K562 (cell line): ENCODE measurements around the gene TGFB2. TPM values are rescaled to one million over a fixed set of nuclear protein-coding genes. Genes with fewer than 3 reads are reported as not detected.

Experiments
- ASH1L ChIP-seq: fragments of 450-650 bp; IDR thresholded peaks from 2 replicates; pipeline ENCODE4 v1.6.1; 2018; ENCODE audit warnings: borderline replicate concordance, mild to moderate bottlenecking, low read depth; ENCODE audit not compliant: partially characterized antibody
- BACH1 ChIP-seq: fragments of 200-800 bp; sonication (Bioruptor generic); IDR thresholded peaks from 2 replicates; pipeline ENCODE4 v1.6.1; 2016; ENCODE audit warnings: missing genetic modification characterization, missing compliant biosample characterization
- CBFB ChIP-seq: sonication (generic); formaldehyde crosslinking; IDR thresholded peaks from 2 replicates; pipeline ENCODE4 v1.4.0; 2020; ENCODE audit warnings: mild to moderate bottlenecking, missing genetic modification reagents
- COPS2 ChIP-seq: fragments of 450-650 bp; conservative IDR thresholded peaks from 2 replicates; pipeline ENCODE4 v1.6.1; 2016; ENCODE audit warnings: mild to moderate bottlenecking, moderate library complexity
- FOXM1 ChIP-seq, 2 experiments: fragments of 450-650 bp in 1 of 2; sonication (generic) in 1 of 2; formaldehyde crosslinking in 1 of 2; IDR thresholded peaks; 2 replicates each; pipeline versions ENCODE4 v1.6.1 to v1.9.0; 2017 to 2022; ENCODE audit warnings: low read depth in 2 of 2, mild to moderate bottlenecking in 2 of 2, missing genetic modification reagents in 1 of 2, moderate library complexity in 1 of 2
- POLR2H ChIP-seq: IDR thresholded peaks from 2 replicates; pipeline ENCODE4 v1.6.1; 2016; ENCODE audit warnings: missing genetic modification characterization, low read depth, mild to moderate bottlenecking, control low read depth, missing compliant biosample characterization, moderate library complexity
- SAP30 ChIP-seq: fragments of 200-600 bp; sonication (generic); IDR thresholded peaks from 2 replicates; pipeline ENCODE4 v1.6.1; 2012; ENCODE audit warnings: borderline replicate concordance, low read depth, mild to moderate bottlenecking, moderate library complexity, low read length, control low read depth, inconsistent platforms; ENCODE audit not compliant: insufficient read depth, poor library complexity, severe bottlenecking
- SMARCB1 ChIP-seq: IDR thresholded peaks from 2 replicates; pipeline ENCODE4 v1.6.1; 2011; ENCODE audit warnings: improper control_type of control experiment, low read depth; ENCODE audit not compliant: insufficient read length
- XRCC4 ChIP-seq: IDR thresholded peaks from one replicate; pipeline ENCODE4 v1.6.1; 2011; ENCODE audit not compliant: insufficient read depth, insufficient read length; ENCODE audit errors: extremely low read depth
- ZNF583 ChIP-seq: fragments of 250-450 bp; sonication (Bioruptor Pico); IDR thresholded peaks from 2 replicates; pipeline ENCODE4 v1.4.0; 2020
- ZNF764 ChIP-seq: fragments of 250-450 bp; sonication (Bioruptor Pico); IDR thresholded peaks from 2 replicates; pipeline ENCODE4 v1.4.0; 2020; ENCODE audit warnings: low read depth, mild to moderate bottlenecking, moderate library complexity
- ZNF77 ChIP-seq: fragments of 250-450 bp; sonication (Bioruptor Pico); IDR thresholded peaks from 2 replicates; pipeline ENCODE4 v1.5.0; 2020
- polyA plus RNA-seq, 8 experiments: library from polyadenylated mRNA; depleted of rRNA in 4 of 8; stranded (reverse) in 5 of 8; unstranded in 3 of 8; fragments of >200 nt; fragmentation: Nextera tagmentation in 2 of 8; fragmentation: Illumina TruSeq in 1 of 8; extraction: Ambion mirVana in 2 of 8; extraction: Trizol in 1 of 8; gene quantifications; 2 replicates each; pipeline versions ENCODE4 v1.2.1 to v1.2.3, GENCODE V29; 2011 to 2014; ENCODE audit warnings: inconsistent platforms in 1 of 8, missing spikeins in 1 of 8
- total RNA-seq, 7 experiments: library from RNA; depleted of rRNA in 6 of 7; stranded (reverse); fragments of >200 nt in 6 of 7; fragmentation: Illumina TruSeq in 2 of 7; extraction: Trizol in 2 of 7; gene quantifications; 2 replicates each; pipeline versions ENCODE4 v1.2.1 to v1.2.3, GENCODE V29; 2011 to 2021; ENCODE audit warnings: low replicate concordance in 1 of 7
- TF ChIP-seq, protein P1 (sequence below), 2 experiments: IDR thresholded peaks; 2 replicates each; pipeline ENCODE4 v1.6.1; 2011; ENCODE audit warnings: borderline replicate concordance in 1 of 2, control low read depth in 1 of 2, low read depth in 1 of 2, low read length in 1 of 2, mild to moderate bottlenecking in 1 of 2, mixed read lengths in 1 of 2, moderate library complexity in 1 of 2; ENCODE audit not compliant: insufficient read depth in 1 of 2, insufficient read length in 1 of 2, poor library complexity in 1 of 2, severe bottlenecking in 1 of 2; ENCODE audit errors: extremely low read depth in 1 of 2
- TF ChIP-seq, protein P2 (sequence below): fragments of 450-650 bp; IDR thresholded peaks from 2 replicates; pipeline ENCODE4 v1.6.1; 2018; ENCODE audit not compliant: partially characterized antibody
- TF ChIP-seq, protein P3 (sequence below): fragments of 450-650 bp; formaldehyde crosslinking; conservative IDR thresholded peaks from 2 replicates; pipeline ENCODE4 v1.4.0; 2022; ENCODE audit warnings: mild to moderate bottlenecking, missing genetic modification characterization
- TF ChIP-seq, protein P4 (sequence below), 2 experiments: fragments of 450-650 bp in 1 of 2; sonication (generic) in 1 of 2; formaldehyde crosslinking in 1 of 2; IDR thresholded peaks in 1 of 2; conservative IDR thresholded peaks in 1 of 2; 2 replicates each; pipeline versions ENCODE4 v1.6.1 to v1.8.1; 2016 to 2023; ENCODE audit warnings: mild to moderate bottlenecking in 2 of 2, moderate library complexity in 2 of 2, inconsistent platforms in 1 of 2, missing genetic modification reagents in 1 of 2
- TF ChIP-seq, protein P5 (sequence below): sonication (generic); formaldehyde crosslinking; IDR thresholded peaks from 2 replicates; pipeline ENCODE4 v1.8.0; 2022; ENCODE audit warnings: missing genetic modification reagents, mild to moderate bottlenecking, borderline replicate concordance

Gene TGFB2
- total and polyA plus RNA-seq, 9 of the 15 experiments (the other 6 are each of a cell fraction or from before 2014, with no cell fraction given) = 0.03 to 0.41 (median 0.11) TPM; not detected in 3

DNA sequence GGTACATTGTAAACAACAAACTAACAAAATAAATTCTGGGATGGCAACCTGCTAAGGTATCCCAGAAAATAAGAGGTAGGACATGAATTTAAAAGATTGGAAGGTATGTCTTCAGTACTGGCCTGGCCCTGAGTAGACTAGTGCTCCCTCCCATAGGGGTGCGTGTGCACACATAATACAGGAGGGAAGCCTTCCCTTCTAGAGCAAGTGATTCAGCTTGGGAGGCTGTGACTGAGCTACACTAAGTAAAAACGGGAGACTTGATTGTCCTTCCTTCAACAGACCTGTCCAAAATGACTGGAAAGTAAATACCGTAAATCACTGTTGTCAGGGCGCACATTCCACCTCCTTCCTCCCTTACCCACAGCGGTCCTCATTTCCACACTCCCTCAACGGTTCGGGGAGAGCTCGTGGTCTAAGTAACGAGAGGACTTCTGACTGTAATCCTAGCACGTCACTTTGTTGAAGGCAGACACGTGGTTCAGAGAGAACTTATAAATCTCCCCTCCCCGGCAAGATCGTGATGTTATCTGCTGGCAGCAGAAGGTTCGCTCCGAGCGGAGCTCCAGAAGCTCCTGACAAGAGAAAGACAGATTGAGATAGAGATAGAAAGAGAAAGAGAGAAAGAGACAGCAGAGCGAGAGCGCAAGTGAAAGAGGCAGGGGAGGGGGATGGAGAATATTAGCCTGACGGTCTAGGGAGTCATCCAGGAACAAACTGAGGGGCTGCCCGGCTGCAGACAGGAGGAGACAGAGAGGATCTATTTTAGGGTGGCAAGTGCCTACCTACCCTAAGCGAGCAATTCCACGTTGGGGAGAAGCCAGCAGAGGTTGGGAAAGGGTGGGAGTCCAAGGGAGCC is at the start of gene TGFB2 (continued):
- TF ChIP-seq SAP30 (no peak), ZNF764 (CRISPR knock-in tag) (no peak), ZNF583 (CRISPR knock-in tag) (no peak), SMARCB1 (no peak), CBFB (CRISPR knock-in tag) (no peak), POLR2H (no peak), ZNF77 (CRISPR knock-in tag) (no peak), ASH1L (no peak), FOXM1 (IDR thresholded peaks at IDR 0.05; ENCODE audit: low read depth) (peak; percentile 45; the same call in 1 of the 2 replicates), FOXM1 (CRISPR knock-in tag; IDR thresholded peaks at IDR 0.05; ENCODE audit: low read depth) (no peak), XRCC4 (no peak), BACH1 (tag) (no peak; the same call in 1 of the 2 replicates), COPS2 (no peak)
- TF ChIP-seq, protein P1, sequence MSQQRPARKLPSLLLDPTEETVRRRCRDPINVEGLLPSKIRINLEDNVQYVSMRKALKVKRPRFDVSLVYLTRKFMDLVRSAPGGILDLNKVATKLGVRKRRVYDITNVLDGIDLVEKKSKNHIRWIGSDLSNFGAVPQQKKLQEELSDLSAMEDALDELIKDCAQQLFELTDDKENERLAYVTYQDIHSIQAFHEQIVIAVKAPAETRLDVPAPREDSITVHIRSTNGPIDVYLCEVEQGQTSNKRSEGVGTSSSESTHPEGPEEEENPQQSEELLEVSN (IDR thresholded peaks at IDR 0.05; ENCODE audit: borderline replicate concordance in 1 of 2, extremely low read depth in 1 of 2, insufficient read depth in 1 of 2, insufficient read length in 1 of 2, low read depth in 1 of 2, low read length in 1 of 2, poor library complexity in 1 of 2, severe bottlenecking in 1 of 2) = peak; percentile 54 to 71
- TF ChIP-seq, protein P2, sequence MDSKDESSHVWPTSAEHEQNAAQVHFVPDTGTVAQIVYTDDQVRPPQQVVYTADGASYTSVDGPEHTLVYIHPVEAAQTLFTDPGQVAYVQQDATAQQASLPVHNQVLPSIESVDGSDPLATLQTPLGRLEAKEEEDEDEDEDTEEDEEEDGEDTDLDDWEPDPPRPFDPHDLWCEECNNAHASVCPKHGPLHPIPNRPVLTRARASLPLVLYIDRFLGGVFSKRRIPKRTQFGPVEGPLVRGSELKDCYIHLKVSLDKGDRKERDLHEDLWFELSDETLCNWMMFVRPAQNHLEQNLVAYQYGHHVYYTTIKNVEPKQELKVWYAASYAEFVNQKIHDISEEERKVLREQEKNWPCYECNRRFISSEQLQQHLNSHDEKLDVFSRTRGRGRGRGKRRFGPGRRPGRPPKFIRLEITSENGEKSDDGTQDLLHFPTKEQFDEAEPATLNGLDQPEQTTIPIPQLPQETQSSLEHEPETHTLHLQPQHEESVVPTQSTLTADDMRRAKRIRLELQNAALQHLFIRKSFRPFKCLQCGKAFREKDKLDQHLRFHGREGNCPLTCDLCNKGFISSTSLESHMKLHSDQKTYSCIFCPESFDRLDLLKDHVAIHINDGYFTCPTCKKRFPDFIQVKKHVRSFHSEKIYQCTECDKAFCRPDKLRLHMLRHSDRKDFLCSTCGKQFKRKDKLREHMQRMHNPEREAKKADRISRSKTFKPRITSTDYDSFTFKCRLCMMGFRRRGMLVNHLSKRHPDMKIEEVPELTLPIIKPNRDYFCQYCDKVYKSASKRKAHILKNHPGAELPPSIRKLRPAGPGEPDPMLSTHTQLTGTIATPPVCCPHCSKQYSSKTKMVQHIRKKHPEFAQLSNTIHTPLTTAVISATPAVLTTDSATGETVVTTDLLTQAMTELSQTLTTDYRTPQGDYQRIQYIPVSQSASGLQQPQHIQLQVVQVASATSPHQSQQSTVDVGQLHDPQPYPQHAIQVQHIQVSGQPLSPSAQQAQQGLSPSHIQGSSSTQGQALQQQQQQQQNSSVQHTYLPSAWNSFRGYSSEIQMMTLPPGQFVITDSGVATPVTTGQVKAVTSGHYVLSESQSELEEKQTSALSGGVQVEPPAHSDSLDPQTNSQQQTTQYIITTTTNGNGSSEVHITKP = no peak
- TF ChIP-seq, protein P3, sequence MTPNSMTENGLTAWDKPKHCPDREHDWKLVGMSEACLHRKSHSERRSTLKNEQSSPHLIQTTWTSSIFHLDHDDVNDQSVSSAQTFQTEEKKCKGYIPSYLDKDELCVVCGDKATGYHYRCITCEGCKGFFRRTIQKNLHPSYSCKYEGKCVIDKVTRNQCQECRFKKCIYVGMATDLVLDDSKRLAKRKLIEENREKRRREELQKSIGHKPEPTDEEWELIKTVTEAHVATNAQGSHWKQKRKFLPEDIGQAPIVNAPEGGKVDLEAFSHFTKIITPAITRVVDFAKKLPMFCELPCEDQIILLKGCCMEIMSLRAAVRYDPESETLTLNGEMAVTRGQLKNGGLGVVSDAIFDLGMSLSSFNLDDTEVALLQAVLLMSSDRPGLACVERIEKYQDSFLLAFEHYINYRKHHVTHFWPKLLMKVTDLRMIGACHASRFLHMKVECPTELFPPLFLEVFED (CRISPR knock-in tag) = no peak
- TF ChIP-seq, protein P4, sequence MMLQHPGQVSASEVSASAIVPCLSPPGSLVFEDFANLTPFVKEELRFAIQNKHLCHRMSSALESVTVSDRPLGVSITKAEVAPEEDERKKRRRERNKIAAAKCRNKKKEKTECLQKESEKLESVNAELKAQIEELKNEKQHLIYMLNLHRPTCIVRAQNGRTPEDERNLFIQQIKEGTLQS (IDR thresholded peaks at IDR 0.05) = no peak
- TF ChIP-seq, protein P4 (CRISPR knock-in tag; conservative IDR thresholded peaks at IDR 0.05) = no peak
- TF ChIP-seq, protein P5, sequence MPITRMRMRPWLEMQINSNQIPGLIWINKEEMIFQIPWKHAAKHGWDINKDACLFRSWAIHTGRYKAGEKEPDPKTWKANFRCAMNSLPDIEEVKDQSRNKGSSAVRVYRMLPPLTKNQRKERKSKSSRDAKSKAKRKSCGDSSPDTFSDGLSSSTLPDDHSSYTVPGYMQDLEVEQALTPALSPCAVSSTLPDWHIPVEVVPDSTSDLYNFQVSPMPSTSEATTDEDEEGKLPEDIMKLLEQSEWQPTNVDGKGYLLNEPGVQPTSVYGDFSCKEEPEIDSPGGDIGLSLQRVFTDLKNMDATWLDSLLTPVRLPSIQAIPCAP = no peak
